Keratinocyte (primary cell): ENCODE results near the gene DPY19L2. TPM values are rescaled to one million over a fixed set of nuclear protein-coding genes. Genes with fewer than 3 reads are reported as not detected.
"Not testable (repeated sequence)": the region's sequence is repeated elsewhere in the genome, so short reads cannot be mapped to it uniquely, and the experiment has no call there.

ENCODE experiments used
- DNase-seq: peaks from one replicate; pipeline ENCODE4 v3.0.0-alpha.2; 2011; ENCODE audit warnings: low read depth, missing footprints, low spot score
- FAIRE-seq: peaks from 2 replicates; lab custom pipeline; 2011; peaks lifted over from hg19 to GRCh38; lab: Jason Lieb, UNC
- H2AFZ ChIP-seq: 2 replicates; pipeline ENCODE4 v1.6.0; 2012; ENCODE audit warnings: low read length, control low read depth, inconsistent platforms; ENCODE audit not compliant: control insufficient read depth
- H3K27ac ChIP-seq: 2 replicates; pipeline ENCODE4 v1.5.1; 2011; ENCODE audit warnings: low read length; ENCODE audit not compliant: control insufficient read depth, insufficient read depth
- H3K27me3 ChIP-seq: 3 replicates; pipeline ENCODE4 v1.6.0; 2011; ENCODE audit warnings: low read length; ENCODE audit not compliant: control insufficient read depth, insufficient read depth; ENCODE audit errors: extremely low read depth
- H3K36me3 ChIP-seq, 2 experiments: 2 replicates in 1 of 2; 3 replicates in 1 of 2; pipeline ENCODE4 v1.5.1; 2011; ENCODE audit warnings: low read length in 2 of 2, mild to moderate bottlenecking in 1 of 2; ENCODE audit not compliant: control insufficient read depth in 2 of 2, insufficient read depth in 2 of 2; ENCODE audit errors: extremely low read depth in 1 of 2
- H3K4me1 ChIP-seq: 3 replicates; pipeline ENCODE4 v1.5.1; 2011; ENCODE audit warnings: low read length; ENCODE audit not compliant: control insufficient read depth, insufficient read depth; ENCODE audit errors: extremely low read depth
- H3K4me2 ChIP-seq: 3 replicates; pipeline ENCODE4 v1.6.0; 2011; ENCODE audit warnings: low read depth, low read length; ENCODE audit not compliant: control insufficient read depth, insufficient read depth; ENCODE audit errors: extremely low read depth
- H3K4me3 ChIP-seq, 3 experiments: fragments of 200-600 bp in 1 of 3; sonication (generic) in 1 of 3; 2 replicates in 2 of 3; 3 replicates in 1 of 3; pipeline ENCODE4 v1.5.1; 2011 to 2016; ENCODE audit warnings: low read length in 3 of 3, mild to moderate bottlenecking in 3 of 3, control low read depth in 2 of 3, inconsistent platforms in 1 of 3, low read depth in 1 of 3, mixed read lengths in 1 of 3, mixed run types in 1 of 3, moderate library complexity in 1 of 3; ENCODE audit not compliant: control insufficient read depth in 2 of 3, insufficient read depth in 2 of 3; ENCODE audit errors: extremely low read depth in 1 of 3
- H3K79me2 ChIP-seq: 2 replicates; pipeline ENCODE4 v1.6.0; 2012; ENCODE audit warnings: low read length; ENCODE audit not compliant: control insufficient read depth, insufficient read depth
- H3K9ac ChIP-seq: 3 replicates; pipeline ENCODE4 v1.6.0; 2011; ENCODE audit warnings: low read length; ENCODE audit not compliant: control insufficient read depth, insufficient read depth; ENCODE audit errors: extremely low read depth
- H3K9me1 ChIP-seq: 3 replicates; pipeline ENCODE4 v1.6.0; 2011; ENCODE audit warnings: low read length; ENCODE audit not compliant: control insufficient read depth, insufficient read depth; ENCODE audit errors: extremely low read depth
- H3K9me3 ChIP-seq: 2 replicates; pipeline ENCODE4 v1.5.1; 2012; ENCODE audit warnings: low read depth, low read length; ENCODE audit not compliant: control insufficient read depth
- H4K20me1 ChIP-seq: 3 replicates; pipeline ENCODE4 v1.6.0; 2011; ENCODE audit warnings: low read length; ENCODE audit not compliant: control insufficient read depth, insufficient read depth; ENCODE audit errors: extremely low read depth
- dilution Hi-C: fragments of 300-500 bp; cut with MboI; formaldehyde crosslinking; loops from one replicate; pipeline ENCODE4 v1.7.0; 2020; ENCODE audit warnings: low sequenced_read_pairs; ENCODE audit not compliant: extremely low pct_ligation_motif_present
- polyA plus RNA-seq, 5 experiments: library from polyadenylated mRNA; depleted of rRNA in 3 of 5; stranded (reverse) in 3 of 5; stranded (forward) in 1 of 5; unstranded in 1 of 5; fragments of >200 nt; gene quantifications; 1 replicate in 1 of 5; 2 replicates in 3 of 5; 3 replicates in 1 of 5; pipeline versions ENCODE4 v1.2.1 to v1.2.3, GENCODE V29; 2011 to 2012; ENCODE audit warnings: missing spikeins in 2 of 5, low read depth in 1 of 5, low replicate concordance in 1 of 5

The DPY19L2 gene
- polyA plus RNA-seq, 1 donor (not counting 4 experiments of a cell fraction or from before 2014, with no cell fraction given), result 3.3 TPM

DNA sequence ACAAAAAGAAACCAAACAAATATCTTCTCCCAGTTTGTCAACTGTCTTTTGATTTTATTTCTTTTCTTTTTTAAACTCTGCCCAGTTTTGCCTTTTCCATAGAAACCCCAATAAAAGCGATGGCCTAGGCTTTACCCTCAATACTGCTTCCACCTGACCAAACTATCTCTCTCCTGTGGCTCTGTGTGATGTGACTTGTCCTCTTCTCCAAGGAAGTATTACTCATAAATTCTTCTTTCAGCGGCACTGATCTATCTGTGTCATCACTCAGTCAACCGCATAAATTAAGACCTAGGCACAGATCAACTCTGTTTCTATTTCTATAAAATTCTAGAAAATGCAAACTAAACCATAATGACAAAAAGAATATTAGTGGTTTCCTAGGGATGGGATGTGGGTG, 9.8 kb downstream of the DPY19L2 start:
- DNase-seq, H3K27ac ChIP-seq, H3K79me2 ChIP-seq, H3K4me3 ChIP-seq, FAIRE-seq, H3K27me3 ChIP-seq, H3K36me3 ChIP-seq, H3K9ac ChIP-seq, dilution Hi-C loops, H2AFZ ChIP-seq, H3K4me1 ChIP-seq, H3K9me3 ChIP-seq, H3K4me2 ChIP-seq, H3K9me1 ChIP-seq, H4K20me1 ChIP-seq: not testable (repeated sequence)

DNA sequence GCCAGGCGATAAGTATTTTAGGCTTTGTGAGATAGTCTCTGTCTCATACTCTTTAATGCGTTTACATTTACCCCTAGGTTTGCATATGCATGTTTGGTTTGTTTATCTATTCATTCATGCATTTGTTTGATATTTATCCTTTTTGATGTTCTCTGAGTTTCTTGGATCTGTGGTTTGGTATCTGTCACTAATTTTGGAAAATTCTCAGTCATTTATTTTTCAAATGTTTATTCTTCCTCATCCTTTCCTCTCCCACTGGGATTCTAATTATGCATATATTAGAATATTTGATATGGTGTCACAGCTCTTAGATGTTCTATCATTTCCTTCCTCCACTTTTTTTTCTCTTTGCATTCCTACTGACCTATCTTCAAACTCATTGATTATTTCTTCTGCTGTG, 11.9 kb downstream of the DPY19L2 start:
- dilution Hi-C loops, FAIRE-seq, H3K4me1 ChIP-seq, DNase-seq, H3K27ac ChIP-seq, H3K79me2 ChIP-seq, H3K36me3 ChIP-seq, H4K20me1 ChIP-seq, H2AFZ ChIP-seq, H3K27me3 ChIP-seq, H3K9ac ChIP-seq, H3K9me1 ChIP-seq, H3K9me3 ChIP-seq, H3K4me3 ChIP-seq, H3K4me2 ChIP-seq: not testable (repeated sequence)

DNA sequence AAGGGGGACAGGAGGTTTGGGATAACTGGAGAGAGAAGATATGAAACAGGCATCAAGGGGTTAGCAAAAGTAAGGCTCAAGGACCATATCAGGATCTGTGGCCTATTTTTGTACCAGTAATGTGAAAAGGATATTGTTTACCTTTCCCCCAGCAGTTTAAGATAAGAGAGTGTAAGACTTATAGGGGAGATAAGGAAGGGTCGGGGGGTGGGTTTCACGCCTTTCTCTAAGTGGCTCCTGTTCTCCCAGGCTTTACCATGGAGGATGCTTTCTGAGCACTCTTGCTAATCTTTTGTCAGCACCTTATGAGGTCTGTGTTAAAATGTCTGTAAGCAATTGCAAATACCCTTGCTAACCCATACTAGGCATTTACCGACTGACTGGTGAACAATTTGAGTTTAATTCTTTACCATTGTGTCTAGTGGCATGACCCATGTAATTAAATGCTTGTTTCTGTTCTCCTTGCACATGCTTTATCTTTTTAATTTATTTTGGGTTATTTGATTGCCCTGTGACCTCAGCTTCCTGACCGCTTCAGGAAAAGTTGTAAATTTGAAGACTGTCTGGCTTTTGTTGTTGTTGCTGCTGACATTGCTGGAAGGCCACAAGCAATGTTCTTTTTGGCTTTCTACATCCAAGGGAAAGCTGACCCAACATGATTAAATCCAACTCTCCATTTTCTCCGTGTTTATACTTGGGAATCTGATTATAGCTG, 12.6 kb downstream of the DPY19L2 start:
- FAIRE-seq, H3K79me2 ChIP-seq, H3K27me3 ChIP-seq, H2AFZ ChIP-seq, H3K4me1 ChIP-seq, H3K4me3 ChIP-seq, H4K20me1 ChIP-seq, H3K9me1 ChIP-seq, H3K4me2 ChIP-seq, H3K27ac ChIP-seq, DNase-seq, H3K36me3 ChIP-seq, dilution Hi-C loops, H3K9ac ChIP-seq, H3K9me3 ChIP-seq: not testable (repeated sequence)

DNA sequence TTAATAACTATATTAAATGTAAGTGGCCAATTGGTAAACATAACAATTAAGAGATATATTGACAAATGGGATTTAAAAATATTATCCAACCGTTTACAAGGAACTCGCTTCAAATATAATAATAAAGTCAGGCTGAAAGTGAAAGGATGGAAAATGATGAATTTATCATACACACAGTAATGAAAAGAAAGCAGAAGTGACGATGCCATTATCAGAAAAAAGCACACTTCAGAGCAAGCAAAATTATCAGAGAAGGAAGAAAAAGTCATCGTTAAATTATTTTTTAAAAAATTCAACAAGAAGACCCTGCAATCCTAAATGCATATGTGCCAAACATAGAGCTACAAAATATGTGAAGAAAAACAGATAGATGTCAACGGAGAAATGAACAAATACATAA, 13.8 kb downstream of the DPY19L2 start:
- H3K4me3 ChIP-seq, H3K4me2 ChIP-seq, H3K79me2 ChIP-seq, H3K27ac ChIP-seq, H3K9me1 ChIP-seq, H3K27me3 ChIP-seq, dilution Hi-C loops, H3K4me1 ChIP-seq, H3K9ac ChIP-seq, FAIRE-seq, H2AFZ ChIP-seq, DNase-seq, H3K36me3 ChIP-seq, H4K20me1 ChIP-seq, H3K9me3 ChIP-seq: not testable (repeated sequence)

DNA sequence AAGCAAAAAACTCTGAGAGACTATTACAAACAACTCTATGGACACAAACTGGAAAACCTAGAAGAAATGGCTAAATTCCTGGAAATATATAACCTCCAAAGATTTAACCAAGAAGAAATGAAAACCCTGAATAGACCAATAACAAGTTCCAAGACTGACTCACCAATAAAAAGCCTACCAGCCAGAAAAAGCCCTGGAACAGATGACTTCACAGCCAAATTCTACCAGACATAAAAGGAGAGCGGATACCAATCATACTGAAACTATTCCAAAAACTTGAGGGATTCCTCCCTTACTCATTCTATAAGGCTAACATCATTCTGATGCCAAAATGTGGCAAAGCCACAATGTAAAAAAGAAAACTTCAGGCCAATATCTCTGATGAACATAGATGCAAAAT, 18.8 kb downstream of the DPY19L2 start:
- H3K4me2 ChIP-seq, FAIRE-seq, H3K36me3 ChIP-seq, H3K27me3 ChIP-seq, H2AFZ ChIP-seq, H3K9me1 ChIP-seq, H3K4me3 ChIP-seq, H3K9ac ChIP-seq, H3K4me1 ChIP-seq, H3K27ac ChIP-seq, DNase-seq, dilution Hi-C loops, H3K79me2 ChIP-seq, H3K9me3 ChIP-seq, H4K20me1 ChIP-seq: not testable (repeated sequence)
